ENCODE results near the gene SPOCK1.

The SPOCK1 gene

GRCh38 chr5:137217599-137218200 lies 281.4 kb downstream of the SPOCK1 start:
- Histone ChIP-seq H3K9ac (ENCODE audit: low read length) (no peak overlapping the region), H3K27me3 (replicated peaks; ENCODE audit: control insufficient read depth, insufficient read depth, low read length) (no peaks in the 10 kb centered on the region), H3K36me3 (ENCODE audit: control insufficient read depth, insufficient read depth, low read length, severe bottlenecking) (no peaks in the 10 kb centered on the region), H3K4me3 (ENCODE audit: low read length) (no peak overlapping the region), H3K9me3 (ENCODE audit: control insufficient read depth, low read length) (no peaks in the 10 kb centered on the region), H3K4me1 (ENCODE audit: control insufficient read depth, insufficient read depth, low read length) (peaks cover 34% of the 10 kb centered on the region)
- no peak for DNase-seq (ENCODE audit: low read depth)

- H3K4me3 ChIP-seq (ENCODE audit: low read length) = no peak overlapping the region
- no peaks in the 10 kb centered on the region for H3K36me3 ChIP-seq (ENCODE audit: control insufficient read depth, insufficient read depth, low read length, severe bottlenecking)
- no peak overlapping the region for H3K9ac ChIP-seq (ENCODE audit: low read length)
- H3K4me1 ChIP-seq (ENCODE audit: control insufficient read depth, insufficient read depth, low read length) = peaks cover 40% of the 10 kb centered on the region
- peak; percentile 9 for DNase-seq (ENCODE audit: low read depth)
- H3K27me3 ChIP-seq (replicated peaks; ENCODE audit: control insufficient read depth, insufficient read depth, low read length) = no peaks in the 10 kb centered on the region
- H3K9me3 ChIP-seq (ENCODE audit: control insufficient read depth, low read length) = no peaks in the 10 kb centered on the region
Observed at GRCh38 chr5:137216976-137217598, 282.0 kb downstream of the SPOCK1 start.

GRCh38 chr5:137215780-137216179 lies 283.3 kb downstream of the SPOCK1 start:
- DNase-seq (ENCODE audit: low read depth) = no peak
- H3K36me3 ChIP-seq (ENCODE audit: control insufficient read depth, insufficient read depth, low read length, severe bottlenecking) = no peaks in the 10 kb centered on the region
- H3K27me3 ChIP-seq (replicated peaks; ENCODE audit: control insufficient read depth, insufficient read depth, low read length) = no peaks in the 10 kb centered on the region
- no peak overlapping the region for H3K4me3 ChIP-seq (ENCODE audit: low read length)
- no peaks in the 10 kb centered on the region for H3K9me3 ChIP-seq (ENCODE audit: control insufficient read depth, low read length)
- H3K9ac ChIP-seq (ENCODE audit: low read length) = no peak overlapping the region
- H3K4me1 ChIP-seq (ENCODE audit: control insufficient read depth, insufficient read depth, low read length) = peaks cover 43% of the 10 kb centered on the region

GRCh38 chr5:137215261-137215660 lies 283.9 kb downstream of the SPOCK1 start:
- Histone ChIP-seq H3K27me3 (replicated peaks; ENCODE audit: control insufficient read depth, insufficient read depth, low read length) (no peaks in the 10 kb centered on the region), H3K9me3 (ENCODE audit: control insufficient read depth, low read length) (no peaks in the 10 kb centered on the region), H3K36me3 (ENCODE audit: control insufficient read depth, insufficient read depth, low read length, severe bottlenecking) (no peaks in the 10 kb centered on the region), H3K4me3 (ENCODE audit: low read length) (no peak overlapping the region), H3K9ac (ENCODE audit: low read length) (no peak overlapping the region), H3K4me1 (ENCODE audit: control insufficient read depth, insufficient read depth, low read length) (peaks cover 43% of the 10 kb centered on the region)
- peak; percentile 40 for DNase-seq (ENCODE audit: low read depth)

- Histone ChIP-seq H3K36me3 (ENCODE audit: control insufficient read depth, insufficient read depth, low read length, severe bottlenecking) (no peaks in the 10 kb centered on the region), H3K4me1 (ENCODE audit: control insufficient read depth, insufficient read depth, low read length) (peaks cover 48% of the 10 kb centered on the region), H3K27me3 (replicated peaks; ENCODE audit: control insufficient read depth, insufficient read depth, low read length) (no peaks in the 10 kb centered on the region), H3K4me3 (ENCODE audit: low read length) (no peak overlapping the region), H3K9ac (ENCODE audit: low read length) (no peak overlapping the region), H3K9me3 (ENCODE audit: control insufficient read depth, low read length) (no peaks in the 10 kb centered on the region)
- DNase-seq (ENCODE audit: low read depth) = no peak
Observed at GRCh38 chr5:137214446-137215189, 284.5 kb downstream of the SPOCK1 start.

- Histone ChIP-seq H3K4me3 (ENCODE audit: low read length) (no peak overlapping the region), H3K4me1 (ENCODE audit: control insufficient read depth, insufficient read depth, low read length) (peaks cover 44% of the 10 kb centered on the region), H3K9me3 (ENCODE audit: control insufficient read depth, low read length) (no peaks in the 10 kb centered on the region), H3K36me3 (ENCODE audit: control insufficient read depth, insufficient read depth, low read length, severe bottlenecking) (no peaks in the 10 kb centered on the region), H3K9ac (ENCODE audit: low read length) (no peak overlapping the region), H3K27me3 (replicated peaks; ENCODE audit: control insufficient read depth, insufficient read depth, low read length) (no peaks in the 10 kb centered on the region)
- no peak for DNase-seq (ENCODE audit: low read depth)
Observed at GRCh38 chr5:137212471-137212870, 286.7 kb downstream of the SPOCK1 start.

GRCh38 chr5:137209232-137209809 lies 289.8 kb downstream of the SPOCK1 start:
- H3K9me3 ChIP-seq (ENCODE audit: control insufficient read depth, low read length) = no peaks in the 10 kb centered on the region
- no peaks in the 10 kb centered on the region for H3K36me3 ChIP-seq (ENCODE audit: control insufficient read depth, insufficient read depth, low read length, severe bottlenecking)
- peaks cover 38% of the 10 kb centered on the region for H3K4me1 ChIP-seq (ENCODE audit: control insufficient read depth, insufficient read depth, low read length)
- H3K4me3 ChIP-seq (ENCODE audit: low read length) = peak overlapping the region; percentile 63
- no peaks in the 10 kb centered on the region for H3K27me3 ChIP-seq (replicated peaks; ENCODE audit: control insufficient read depth, insufficient read depth, low read length)
- DNase-seq (ENCODE audit: low read depth) = no peak
- no peak overlapping the region for H3K9ac ChIP-seq (ENCODE audit: low read length)

GRCh38 chr5:137207023-137207760 lies 291.9 kb downstream of the SPOCK1 start:
- Histone ChIP-seq H3K36me3 (ENCODE audit: control insufficient read depth, insufficient read depth, low read length, severe bottlenecking) (no peaks in the 10 kb centered on the region), H3K4me3 (ENCODE audit: low read length) (no peak overlapping the region), H3K9me3 (ENCODE audit: control insufficient read depth, low read length) (no peaks in the 10 kb centered on the region), H3K4me1 (ENCODE audit: control insufficient read depth, insufficient read depth, low read length) (peaks cover 31% of the 10 kb centered on the region), H3K9ac (ENCODE audit: low read length) (no peak overlapping the region), H3K27me3 (replicated peaks; ENCODE audit: control insufficient read depth, insufficient read depth, low read length) (no peaks in the 10 kb centered on the region)
- DNase-seq (ENCODE audit: low read depth) = no peak

- peak; percentile 50 for DNase-seq (ENCODE audit: low read depth)
- no peaks in the 10 kb centered on the region for H3K36me3 ChIP-seq (ENCODE audit: control insufficient read depth, insufficient read depth, low read length, severe bottlenecking)
- H3K9ac ChIP-seq (ENCODE audit: low read length) = no peak overlapping the region
- no peak overlapping the region for H3K4me3 ChIP-seq (ENCODE audit: low read length)
- H3K27me3 ChIP-seq (replicated peaks; ENCODE audit: control insufficient read depth, insufficient read depth, low read length) = no peaks in the 10 kb centered on the region
- H3K9me3 ChIP-seq (ENCODE audit: control insufficient read depth, low read length) = no peaks in the 10 kb centered on the region
- peaks cover 36% of the 10 kb centered on the region for H3K4me1 ChIP-seq (ENCODE audit: control insufficient read depth, insufficient read depth, low read length)
Observed at GRCh38 chr5:137206030-137206715, 293.0 kb downstream of the SPOCK1 start.

- H3K9me3 ChIP-seq (ENCODE audit: control insufficient read depth, low read length) = no peaks in the 10 kb centered on the region
- no peak overlapping the region for H3K4me3 ChIP-seq (ENCODE audit: low read length)
- no peaks in the 10 kb centered on the region for H3K36me3 ChIP-seq (ENCODE audit: control insufficient read depth, insufficient read depth, low read length, severe bottlenecking)
- peaks cover 38% of the 10 kb centered on the region for H3K4me1 ChIP-seq (ENCODE audit: control insufficient read depth, insufficient read depth, low read length)
- no peak overlapping the region for H3K9ac ChIP-seq (ENCODE audit: low read length)
- H3K27me3 ChIP-seq (replicated peaks; ENCODE audit: control insufficient read depth, insufficient read depth, low read length) = no peaks in the 10 kb centered on the region
- no peak for DNase-seq (ENCODE audit: low read depth)
Observed at GRCh38 chr5:137205231-137206027, 293.7 kb downstream of the SPOCK1 start.
